Hepatocyte (in vitro differentiated cells): ENCODE measurements around the gene RPL28. TPM values are rescaled to one million over a fixed set of nuclear protein-coding genes. Genes with fewer than 3 reads are reported as not detected.
"Not testable (repeated sequence)": the region's sequence is repeated elsewhere in the genome, so short reads cannot be mapped to it uniquely, and the experiment has no call there.

Source experiments
- DNase-seq: peaks from one replicate; pipeline ENCODE4 v3.0.0-alpha.2; 2016; ENCODE audit warnings: low spot score
- H2AFZ ChIP-seq: fragments of 200-600 bp; sonication (generic); 2 replicates; pipeline ENCODE4 v1.6.0; 2016; ENCODE audit warnings: antibody characterized with exemption, mild to moderate bottlenecking
- H3K27ac ChIP-seq: fragments of 200-600 bp; sonication (generic); 2 replicates; pipeline ENCODE4 v1.5.1; 2016; ENCODE audit warnings: mild to moderate bottlenecking
- H3K27me3 ChIP-seq: fragments of 200-600 bp; sonication (generic); 2 replicates; pipeline ENCODE4 v1.6.1; 2016
- H3K36me3 ChIP-seq: fragments of 200-600 bp; sonication (generic); replicated peaks from 2 replicates; pipeline ENCODE4 v1.5.1; 2016; ENCODE audit warnings: low read depth; ENCODE audit not compliant: insufficient read depth
- H3K4me1 ChIP-seq: fragments of 200-600 bp; sonication (generic); 2 replicates; pipeline ENCODE4 v1.5.1; 2016; ENCODE audit warnings: mild to moderate bottlenecking, moderate library complexity; ENCODE audit not compliant: insufficient read depth
- H3K4me2 ChIP-seq: fragments of 200-600 bp; sonication (generic); 2 replicates; pipeline ENCODE4 v1.6.0; 2016
- H3K4me3 ChIP-seq: fragments of 200-600 bp; sonication (generic); 2 replicates; pipeline ENCODE4 v1.5.1; 2016; ENCODE audit warnings: mild to moderate bottlenecking
- H3K79me2 ChIP-seq: fragments of 200-600 bp; sonication (generic); 2 replicates; pipeline ENCODE4 v1.6.0; 2017; ENCODE audit warnings: mild to moderate bottlenecking
- H3K9me2 ChIP-seq: fragments of 200-600 bp; sonication (generic); replicated peaks from 2 replicates; pipeline ENCODE4 v1.6.0; 2017; ENCODE audit warnings: mild to moderate bottlenecking; ENCODE audit not compliant: insufficient read depth
- H3K9me3 ChIP-seq: fragments of 200-600 bp; sonication (generic); 2 replicates; pipeline ENCODE4 v1.5.1; 2016; ENCODE audit warnings: low read depth, mild to moderate bottlenecking
- H4K20me1 ChIP-seq: fragments of 200-600 bp; sonication (generic); 2 replicates; pipeline ENCODE4 v1.6.0; 2016; ENCODE audit warnings: mild to moderate bottlenecking; ENCODE audit not compliant: insufficient read depth, poor library complexity, severe bottlenecking
- CTCF ChIP-seq: fragments of 200-600 bp; sonication (generic); IDR thresholded peaks from 2 replicates; pipeline ENCODE4 v1.5.1; 2016; ENCODE audit warnings: antibody characterized with exemption, mild to moderate bottlenecking; ENCODE audit not compliant: poor library complexity
- EZH2 ChIP-seq: fragments of 200-600 bp; sonication (generic); IDR thresholded peaks from 2 replicates; pipeline ENCODE4 v1.6.1; 2016; ENCODE audit warnings: antibody characterized with exemption, mild to moderate bottlenecking, borderline replicate concordance
- EZH2phosphoT487 ChIP-seq: fragments of 200-600 bp; sonication (generic); IDR thresholded peaks from one replicate; pipeline ENCODE4 v1.6.1; 2018; ENCODE audit warnings: antibody characterized with exemption, mild to moderate bottlenecking, low read depth, moderate library complexity; ENCODE audit not compliant: unreplicated experiment, severe bottlenecking
- WGBS: methylation state at CpG from one replicate; pipeline ENCODE4 v1.1.6; 2016; ENCODE audit warnings: low lambda C conversion rate; ENCODE audit errors: missing lambda C conversion rate; 5-methylcytosine and 5-hydroxymethylcytosine counted together
- polyA plus RNA-seq: library from polyadenylated mRNA; unstranded; fragments of >200 nt; fragmentation: Nextera tagmentation; extraction: Ambion mirVana; gene quantifications from 2 replicates; pipeline ENCODE4 v1.2.1, GENCODE V29; 2016
- total RNA-seq: library from RNA; depleted of rRNA; stranded (reverse); fragments of >200 nt; gene quantifications from 2 replicates; pipeline ENCODE4 v1.2.3, GENCODE V29; 2014

RPL28 gene
- total and polyA plus RNA-seq, 2 experiments from 2014 or later = 437 to 604 TPM

- TF ChIP-seq EZH2phosphoT487 = no peak
- TF ChIP-seq CTCF = no peak
- no peak for TF ChIP-seq EZH2
- DNase-seq = no peak
- 84% methylated on average over 14 of the region's 14 CpGs for WGBS
- H3K79me2 ChIP-seq = peaks cover 37% of the 10 kb centered on the region
- no peaks in the 10 kb centered on the region for H3K36me3 ChIP-seq
- H4K20me1 ChIP-seq = peaks cover 5% of the 10 kb centered on the region
- no peaks in the 10 kb centered on the region for H3K9me2 ChIP-seq
- H3K4me1 ChIP-seq = peaks cover 10% of the 10 kb centered on the region
- H2AFZ ChIP-seq = no peak overlapping the region
- no peak overlapping the region for H3K27ac ChIP-seq
- no peaks in the 10 kb centered on the region for H3K9me3 ChIP-seq
- peak overlapping the region; percentile 76 for H3K4me3 ChIP-seq
- H3K27me3 ChIP-seq = no peaks in the 10 kb centered on the region
- peak overlapping the region; percentile 87 for H3K4me2 ChIP-seq
These were observed 20.5 kb downstream of the RPL28 start for GRCh38 chr19:55406091-55406825.

- peak; percentile 63 for DNase-seq
- Histone ChIP-seq H3K79me2 (peaks cover 37% of the 10 kb centered on the region), H3K4me1 (peaks cover 10% of the 10 kb centered on the region), H3K9me3 (no peaks in the 10 kb centered on the region), H4K20me1 (peaks cover 5% of the 10 kb centered on the region), H3K27me3 (no peaks in the 10 kb centered on the region), H3K4me2 (peak overlapping the region; percentile 87), H3K27ac (peak overlapping the region; percentile 93), H3K4me3 (peak overlapping the region; percentile 76), H3K36me3 (no peaks in the 10 kb centered on the region), H2AFZ (peak overlapping the region; percentile 32), H3K9me2 (no peaks in the 10 kb centered on the region)
- WGBS = 17% methylated on average over 25 of the region's 35 CpGs
- TF ChIP-seq EZH2phosphoT487 (no peak), EZH2 (no peak)
These were observed 21.3 kb downstream of the RPL28 start for GRCh38 chr19:55406826-55407549.

- H3K9me2 ChIP-seq, H3K4me1 ChIP-seq, H4K20me1 ChIP-seq, H3K36me3 ChIP-seq, H3K9me3 ChIP-seq, H3K27me3 ChIP-seq, DNase-seq: not testable (repeated sequence)
- Histone ChIP-seq H3K4me2 (peak within 1 kb of the TSS; percentile 87), H3K27ac (peak within 1 kb of the TSS; percentile 95), H2AFZ (peak within 1 kb of the TSS; percentile 78), H3K79me2 (peaks cover 37% of the 10 kb centered on the region), H3K4me3 (peak within 1 kb of the TSS; percentile 76)
- WGBS = 0% methylated on average over 11 of the region's 36 CpGs
These were observed 21.7 kb downstream of the RPL28 start, which contains the start of gene UBE2S for GRCh38 chr19:55407550-55407799. UBE2S (minus strand) TSS chr19:55407788; CDS start chr19:55407589, 199 bp downstream.

GRCh38 chr19:55407800-55408532, 22.2 kb downstream of the RPL28 start:
- H3K79me2 ChIP-seq = peaks cover 36% of the 10 kb centered on the region
- H3K4me3 ChIP-seq = peak overlapping the region; percentile 2
- no peaks in the 10 kb centered on the region for H3K36me3 ChIP-seq
- under 1% methylated on average over 36 of the region's 72 CpGs for WGBS
- H3K4me1 ChIP-seq = peaks cover 10% of the 10 kb centered on the region
- TF ChIP-seq CTCF (no peak), EZH2phosphoT487 (no peak), EZH2 (no peak)
- H3K27me3 ChIP-seq = no peaks in the 10 kb centered on the region
- peak overlapping the region; percentile 87 for H3K4me2 ChIP-seq
- peak overlapping the region; percentile 95 for H3K27ac ChIP-seq
- peaks cover 5% of the 10 kb centered on the region for H4K20me1 ChIP-seq
- DNase-seq = peak; percentile 99
- no peaks in the 10 kb centered on the region for H3K9me3 ChIP-seq
- no peaks in the 10 kb centered on the region for H3K9me2 ChIP-seq
- H2AFZ ChIP-seq = peak overlapping the region; percentile 78
